Lower leg skin (tissue), 4 donors: ENCODE measurements around the gene NEDD4L. TPM values are rescaled to one million over a fixed set of nuclear protein-coding genes. Genes with fewer than 3 reads are reported as not detected.
"Not testable (repeated sequence)": the region's sequence is repeated elsewhere in the genome, so short reads cannot be mapped to it uniquely, and the experiment has no call there.

Experiments used
- DNase-seq, 2 donors: peaks; one replicate each; pipeline ENCODE4 v3.0.0-alpha.2; 2019; ENCODE audit warnings: low spot score in 2 of 2
- H3K4me3 ChIP-seq: fragments of 200-600 bp; sonication (generic); 2 replicates; pipeline ENCODE4 v1.5.1; 2017; ENCODE audit warnings: mild to moderate bottlenecking, low read depth; ENCODE audit not compliant: poor library complexity, severe bottlenecking
- CTCF ChIP-seq, 3 donors: fragments of 450-650 bp; IDR thresholded peaks; one replicate each; pipeline ENCODE4 v1.5.1; 2016; ENCODE audit warnings: antibody characterized with exemption in 3 of 3, mild to moderate bottlenecking in 3 of 3, moderate library complexity in 2 of 3
- POLR2A ChIP-seq, 2 donors: fragments of 450-650 bp; IDR thresholded peaks; one replicate each; pipeline ENCODE4 v1.6.1; 2016 to 2017; ENCODE audit warnings: antibody characterized with exemption in 2 of 2, mild to moderate bottlenecking in 1 of 2, moderate library complexity in 1 of 2
- WGBS, 2 donors: methylation state at CpG; one replicate each; pipeline ENCODE4 v1.1.5; 2018; 5-methylcytosine and 5-hydroxymethylcytosine counted together
- intact Hi-C: fragments of 100-400 bp; cut with DNase I; formaldehyde crosslinking; loops from one replicate; pipeline ENCODE4 v1.15.0; 2023; ENCODE audit warnings: low total_unique reads
- total RNA-seq, 4 donors: library from RNA; depleted of rRNA; stranded (reverse); fragments of >200 nt; gene quantifications; one replicate each; pipeline ENCODE4 v1.1.0, GENCODE V29; 2016

The NEDD4L gene
- total RNA-seq, 4 donors from 2014 or later, result 22.9 to 127 (median 35.0) TPM

GRCh38 chr18:58276789-58277739 is 233.0 kb downstream of the NEDD4L start:
- DNase-seq, result no peak
- H3K4me3 ChIP-seq, result no peak overlapping the region
- intact Hi-C loops, result no loop called here
- WGBS, 2 donors, result 49 to 57% methylated on average over 10 of the region's 10 CpGs
- no peak for TF ChIP-seq POLR2A (IDR thresholded peaks at IDR 0.05)
- TF ChIP-seq CTCF (IDR thresholded peaks at IDR 0.05), result no peak

GRCh38 chr18:58279504-58280175 is 235.6 kb downstream of the NEDD4L start:
- TF ChIP-seq POLR2A (IDR thresholded peaks at IDR 0.05) (no peak), CTCF (IDR thresholded peaks at IDR 0.05) (no peak)
- no peak overlapping the region for H3K4me3 ChIP-seq
- DNase-seq, result no peak
- intact Hi-C loops, result no loop called here
- WGBS, 2 donors, result 88 to 92% methylated on average over 7 of the region's 7 CpGs

- no peak for TF ChIP-seq CTCF (IDR thresholded peaks at IDR 0.05)
- no peak for TF ChIP-seq POLR2A (IDR thresholded peaks at IDR 0.05)
- WGBS, 2 donors, result 92 to 96% methylated on average over 8 of the region's 8 CpGs
- intact Hi-C loops, result no loop called here
- DNase-seq, result no peak
- H3K4me3 ChIP-seq, result no peak overlapping the region
These were observed 236.2 kb downstream of the NEDD4L start for GRCh38 chr18:58280191-58280590.

GRCh38 chr18:58282872-58283271 is 238.8 kb downstream of the NEDD4L start:
- DNase-seq, H3K4me3 ChIP-seq, intact Hi-C loops: not testable (repeated sequence)
- 95 to 99% methylated on average over 11 of the region's 11 CpGs for WGBS, 2 donors

- H3K4me3 ChIP-seq, result no peak overlapping the region
- TF ChIP-seq CTCF (IDR thresholded peaks at IDR 0.05) (no peak), POLR2A (IDR thresholded peaks at IDR 0.05) (no peak)
- DNase-seq, result no peak
- intact Hi-C loops, result no loop called here
- WGBS, 2 donors, result 75 to 83% methylated on average over 6 of the region's 6 CpGs
These were observed 240.8 kb downstream of the NEDD4L start for GRCh38 chr18:58284699-58285448.
